HepG2 (cell line): ENCODE measurements around the gene ARRDC4. TPM values are rescaled to one million over a fixed set of nuclear protein-coding genes. Genes with fewer than 3 reads are reported as not detected.
A peak's percentile ranks its signal among the peaks of the same experiment; 100 is the strongest.

Experiments
- ARID2 ChIP-seq: sonication (generic); formaldehyde crosslinking; IDR thresholded peaks from 2 replicates; pipeline ENCODE4 v1.8.1; 2022; ENCODE audit warnings: mild to moderate bottlenecking, missing genetic modification reagents, borderline replicate concordance
- BATF2 ChIP-seq: sonication (generic); formaldehyde crosslinking; IDR thresholded peaks from 2 replicates; pipeline ENCODE4 v1.8.0; 2022; ENCODE audit warnings: mild to moderate bottlenecking, missing genetic modification reagents, moderate library complexity
- HNRNPUL1 ChIP-seq: fragments of 200-400 bp; formaldehyde crosslinking; IDR thresholded peaks from 2 replicates; pipeline ENCODE4 v1.6.1; 2017; ENCODE audit warnings: low read depth, mild to moderate bottlenecking, low read length, moderate library complexity
- MED1 ChIP-seq: sonication (generic); formaldehyde crosslinking; IDR thresholded peaks from 2 replicates; pipeline ENCODE4 v1.4.0; 2020; ENCODE audit warnings: missing genetic modification reagents
- RFXAP ChIP-seq: sonication (generic); formaldehyde crosslinking; IDR thresholded peaks from 2 replicates; pipeline ENCODE4 v1.4.0; 2020; ENCODE audit warnings: missing genetic modification reagents, borderline replicate concordance
- RORA ChIP-seq: sonication (generic); formaldehyde crosslinking; IDR thresholded peaks from 2 replicates; pipeline ENCODE4 v1.5.0; 2020; ENCODE audit warnings: mild to moderate bottlenecking, missing genetic modification reagents, moderate library complexity
- SMARCE1 ChIP-seq: fragments of 450-650 bp; IDR thresholded peaks from 2 replicates; pipeline ENCODE4 v1.6.1; 2017; ENCODE audit warnings: borderline replicate concordance
- SRSF4 ChIP-seq: fragments of 200-400 bp; formaldehyde crosslinking; IDR thresholded peaks from one replicate; pipeline ENCODE4 v1.6.1; 2018; ENCODE audit warnings: mild to moderate bottlenecking, low read depth, low read length, moderate library complexity; ENCODE audit not compliant: poor library complexity, severe bottlenecking
- SYNCRIP ChIP-seq: fragments of 200-400 bp; formaldehyde crosslinking; IDR thresholded peaks from 2 replicates; pipeline ENCODE4 v1.6.1; 2018; ENCODE audit warnings: mild to moderate bottlenecking, low read depth, low read length; ENCODE audit not compliant: insufficient read depth
- TARDBP ChIP-seq: sonication (generic); formaldehyde crosslinking; IDR thresholded peaks from 2 replicates; pipeline ENCODE4 v1.8.0; 2022; ENCODE audit warnings: mild to moderate bottlenecking, missing genetic modification reagents
- THAP9 ChIP-seq: sonication (generic); formaldehyde crosslinking; IDR thresholded peaks from 2 replicates; pipeline ENCODE4; 2020; ENCODE audit warnings: missing genetic modification reagents, mild to moderate bottlenecking, borderline replicate concordance
- ZBTB3 ChIP-seq: sonication (generic); formaldehyde crosslinking; IDR thresholded peaks from 2 replicates; pipeline ENCODE4 v1.4.0; 2020; ENCODE audit warnings: low read depth, mild to moderate bottlenecking, moderate library complexity, missing genetic modification reagents, borderline replicate concordance
- ZBTB46 ChIP-seq: sonication (generic); formaldehyde crosslinking; IDR thresholded peaks from 2 replicates; pipeline ENCODE4 v1.4.0; 2020; ENCODE audit warnings: mild to moderate bottlenecking, missing genetic modification reagents, borderline replicate concordance
- ZNF616 ChIP-seq: sonication (generic); formaldehyde crosslinking; IDR thresholded peaks from 2 replicates; pipeline ENCODE4 v1.5.0; 2020; ENCODE audit warnings: low read depth, mild to moderate bottlenecking, missing genetic modification reagents
- ZNF646 ChIP-seq: sonication (generic); formaldehyde crosslinking; IDR thresholded peaks from 2 replicates; pipeline ENCODE4 v1.9.0; 2021; ENCODE audit warnings: mild to moderate bottlenecking, missing genetic modification reagents
- ZNF660 ChIP-seq: sonication (generic); formaldehyde crosslinking; IDR thresholded peaks from 2 replicates; pipeline ENCODE4 v1.5.1; 2020; ENCODE audit warnings: mild to moderate bottlenecking, low read depth, missing genetic modification reagents, borderline replicate concordance
- ZNF709 ChIP-seq: sonication (generic); formaldehyde crosslinking; IDR thresholded peaks from 2 replicates; pipeline ENCODE4 v1.5.0; 2020; ENCODE audit warnings: mild to moderate bottlenecking, missing genetic modification reagents
- polyA plus RNA-seq, 8 experiments: library from polyadenylated mRNA; depleted of rRNA in 3 of 8; stranded (reverse) in 7 of 8; unstranded in 1 of 8; fragments of >200 nt; fragmentation: Illumina TruSeq in 4 of 8; extraction: Trizol in 4 of 8; gene quantifications; 2 replicates each; pipeline versions ENCODE4 v1.2.1 to v1.2.3, GENCODE V29; 2011 to 2016; ENCODE audit warnings: low read depth in 4 of 8, missing spikeins in 1 of 8, mixed read lengths in 1 of 8; ENCODE audit not compliant: insufficient read depth in 1 of 8
- total RNA-seq, 5 experiments: library from RNA; depleted of rRNA; stranded (reverse); fragments of >200 nt; fragmentation: Illumina TruSeq; extraction: Trizol; gene quantifications; 2 replicates each; pipeline ENCODE4 v1.2.3, GENCODE V29; 2016; ENCODE audit warnings: low read depth in 1 of 5

The ARRDC4 gene
- total and polyA plus RNA-seq, 2 of the 13 experiments (the other 11 are each of a cell fraction or from before 2014, with no cell fraction given), result 1.5 to 2.5 TPM

GRCh38 chr15:97960364-97961066, at the start of gene ARRDC4 (continued):
- no peak for TF ChIP-seq RORA (CRISPR knock-in tag)
- TF ChIP-seq MED1 (CRISPR knock-in tag), result no peak; the same call in 1 of the 2 replicates
- no peak for TF ChIP-seq HNRNPUL1
- TF ChIP-seq SYNCRIP, result no peak
- no peak for TF ChIP-seq ZBTB46 (CRISPR knock-in tag)
- TF ChIP-seq SRSF4, result no peak
- TF ChIP-seq RFXAP (CRISPR knock-in tag), result peak; percentile 98
- TF ChIP-seq ARID2, result no peak
- TF ChIP-seq ZNF660, result no peak
- no peak for TF ChIP-seq ZNF616
- TF ChIP-seq ZNF646, result no peak
- TF ChIP-seq ZBTB3 (CRISPR knock-in tag), result no peak
- TF ChIP-seq BATF2 (CRISPR knock-in tag), result no peak
- 0 out of 2 replicates have a peak, but pooled peaks have one; percentile 23 for TF ChIP-seq THAP9 (CRISPR knock-in tag)
- no peak; the same call in 1 of the 2 replicates for TF ChIP-seq ZNF709 (CRISPR knock-in tag)
- no peak for TF ChIP-seq SMARCE1
- TF ChIP-seq TARDBP (CRISPR knock-in tag), result peak; percentile 78; the same call in 1 of the 2 replicates
